CD4-positive, alpha-beta T cell (primary cell): Measurements from ENCODE around the gene TSSK6. TPM values are rescaled to one million over a fixed set of nuclear protein-coding genes. Genes with fewer than 3 reads are reported as not detected.

Source experiments
- ATAC-seq: fragments of 200-7000 bp; cut with Tn5 transposase; one replicate; pipeline ENCODE4 v1.10.0; 2022; ENCODE audit warnings: mild to moderate bottlenecking; ENCODE audit not compliant: poor library complexity
- CTCF ChIA-PET: fragments of 350-600 bp; sonication (Branson Sonifier 250); formaldehyde crosslinking; loops from one replicate; lab custom pipeline; 2021; ENCODE audit warnings: antibody characterized with exemption, inconsistent platforms; lab: Charles Lee
- POLR2A ChIA-PET: fragments of 350-600 bp; sonication (Branson Sonifier 250); formaldehyde crosslinking; loops from one replicate; lab custom pipeline; 2021; ENCODE audit warnings: antibody characterized with exemption, inconsistent platforms; lab: Charles Lee
- DNase-seq, 14 experiments: peaks; one replicate each; pipeline ENCODE4 v3.0.0-alpha.2; 2013 to 2020; ENCODE audit warnings: mixed read lengths in 2 of 14
- H3K27ac ChIP-seq, 2 donors: one replicate each; pipeline versions ENCODE4 v1.5.1 to v1.7.0; 2013; ENCODE audit warnings: low read length in 2 of 2, low read depth in 1 of 2, mild to moderate bottlenecking in 1 of 2
- H3K27me3 ChIP-seq, 2 experiments: 1 replicate in 1 of 2; 2 replicates in 1 of 2; pipeline versions ENCODE4 v1.6.1 to v1.7.0; 2013; ENCODE audit warnings: low read length in 2 of 2, control low read depth in 1 of 2, mild to moderate bottlenecking in 1 of 2, moderate library complexity in 1 of 2; ENCODE audit not compliant: insufficient read depth in 2 of 2, control insufficient read depth in 1 of 2
- H3K36me3 ChIP-seq: one replicate; pipeline ENCODE4 v1.6.1; 2013; ENCODE audit warnings: low read length, control low read depth; ENCODE audit not compliant: insufficient read depth
- H3K4me1 ChIP-seq: one replicate; pipeline ENCODE4 v1.6.1; 2013; ENCODE audit warnings: low read length, control low read depth; ENCODE audit not compliant: insufficient read depth
- H3K4me3 ChIP-seq: one replicate; pipeline ENCODE4 v1.5.1; 2013; ENCODE audit warnings: mild to moderate bottlenecking, low read length, moderate library complexity
- H3K9me3 ChIP-seq, 2 experiments: 1 replicate in 1 of 2; 2 replicates in 1 of 2; pipeline versions ENCODE4 v1.6.1 to v1.7.0; 2013; ENCODE audit warnings: low read length in 2 of 2, mild to moderate bottlenecking in 2 of 2, control low read depth in 1 of 2, moderate library complexity in 1 of 2; ENCODE audit not compliant: control insufficient read depth in 1 of 2, insufficient read depth in 1 of 2
- H3K27ac Mint-ChIP-seq: one replicate; pipeline ENCODE4 v1.8.0; 2020; ENCODE audit warnings: mixed read lengths
- H3K27me3 Mint-ChIP-seq: one replicate; pipeline ENCODE4 v1.8.0; 2021; ENCODE audit warnings: mixed read lengths
- H3K36me3 Mint-ChIP-seq: one replicate; pipeline ENCODE4 v1.8.0; 2021; ENCODE audit warnings: low read depth, mixed read lengths
- H3K4me1 Mint-ChIP-seq: one replicate; pipeline ENCODE4 v1.8.0; 2021; ENCODE audit warnings: low read depth, mixed read lengths
- H3K4me3 Mint-ChIP-seq: one replicate; pipeline ENCODE4 v1.8.0; 2020; ENCODE audit warnings: mild to moderate bottlenecking, mixed read lengths
- H3K9me3 Mint-ChIP-seq: one replicate; pipeline ENCODE4 v1.8.0; 2020; ENCODE audit warnings: mixed read lengths
- CTCF ChIP-seq: fragments of 200-600 bp; IDR thresholded peaks from one replicate; pipeline ENCODE4 v1.8.0; 2022; ENCODE audit warnings: antibody characterized with exemption, mild to moderate bottlenecking
- intact Hi-C, 2 experiments: fragments of 100-400 bp; cut with DNase I in 1 of 2; cut with micrococcal nuclease in 1 of 2; formaldehyde crosslinking; loops; one replicate each; pipeline versions ENCODE4 v1.15.1 to v1.9.0; 2023 to 2025; cut with DNase I, micrococcal nuclease
- total RNA-seq, 174 experiments: library from RNA in 2 of 174; stranded (reverse) in 2 of 174; gene quantifications; one replicate each; pipeline ENCODE4 v1.2.3 and lab custom pipeline; 2021 to 2026

The TSSK6 gene
- total RNA-seq, 2 experiments from 2014 or later, result 3.4 to 5.5 TPM

DNA sequence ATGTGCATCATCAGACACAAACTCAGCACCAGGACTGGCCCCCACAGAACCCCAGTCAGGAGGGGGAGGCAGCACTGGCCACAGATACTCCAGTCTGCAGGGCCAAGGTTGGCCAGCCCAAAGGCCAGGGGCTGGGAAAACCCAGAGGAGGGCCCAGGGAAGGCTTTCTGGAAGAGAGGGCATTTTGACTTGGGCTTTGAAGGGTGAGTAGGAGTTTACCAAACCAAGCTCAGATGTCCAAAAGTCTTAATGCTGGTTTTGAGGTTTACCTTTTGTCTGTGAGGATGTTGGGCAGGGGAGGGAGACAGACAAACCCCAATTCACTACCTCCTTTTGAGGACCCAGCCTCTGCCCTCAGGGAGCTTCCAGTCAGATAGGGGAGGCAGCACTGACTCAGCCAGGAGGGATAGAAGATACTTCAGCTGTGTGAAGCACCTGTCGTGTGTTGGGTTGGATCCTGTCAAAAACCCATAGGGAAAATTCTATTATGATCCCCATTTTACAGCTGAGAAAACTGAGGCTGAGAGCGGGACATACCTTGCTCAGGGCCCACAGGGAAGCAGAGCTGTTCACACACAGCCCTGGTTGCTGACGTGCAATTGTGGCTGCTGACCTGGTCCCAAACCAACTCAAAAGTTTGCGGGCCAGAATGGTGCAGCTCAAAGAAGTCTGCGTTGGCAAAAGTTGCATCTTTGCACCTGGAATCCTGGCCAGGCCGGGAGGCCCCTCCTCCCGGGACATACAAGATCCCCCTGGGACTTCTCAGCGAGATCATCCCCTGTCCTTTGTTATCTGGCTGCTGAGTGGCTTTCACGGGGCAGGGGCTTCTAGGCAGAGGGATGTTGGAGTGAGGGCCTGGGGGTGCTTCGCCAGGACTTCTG, 35.9 kb upstream of the TSSK6 start:
- intact Hi-C loops, result no loop called here
- H3K27ac ChIP-seq, result no peak overlapping the region
- no peaks in the 10 kb centered on the region for H3K36me3 ChIP-seq
- Mint-ChIP-seq H3K27me3 (no peaks in the 10 kb centered on the region), H3K9me3 (no peaks in the 10 kb centered on the region), H3K36me3 (no peaks in the 10 kb centered on the region), H3K4me1 (peaks cover 4% of the 10 kb centered on the region), H3K27ac (no peak overlapping the region), H3K4me3 (no peak overlapping the region)
- no peaks in the 10 kb centered on the region for H3K27me3 ChIP-seq
- ATAC-seq (no peak), DNase-seq (no peak)
- peaks cover 8% of the 10 kb centered on the region for H3K4me1 ChIP-seq
- no peak overlapping the region for H3K4me3 ChIP-seq
- ChIA-PET POLR2A (interaction anchor here (0.7 to 1.2 kb wide), 2 partner anchors 55 to 118 kb away, joined by 3 to 4 read pairs; no protein-coding TSS in a partner anchor), CTCF (interaction anchor here (0.5 kb wide), 1 partner anchor 107 kb away, joined by 4 read pairs; no protein-coding TSS in a partner anchor)
- TF ChIP-seq CTCF, result no peak
- peaks cover 0 to 5% of the 10 kb centered on the region in 2 experiments for H3K9me3 ChIP-seq

DNA sequence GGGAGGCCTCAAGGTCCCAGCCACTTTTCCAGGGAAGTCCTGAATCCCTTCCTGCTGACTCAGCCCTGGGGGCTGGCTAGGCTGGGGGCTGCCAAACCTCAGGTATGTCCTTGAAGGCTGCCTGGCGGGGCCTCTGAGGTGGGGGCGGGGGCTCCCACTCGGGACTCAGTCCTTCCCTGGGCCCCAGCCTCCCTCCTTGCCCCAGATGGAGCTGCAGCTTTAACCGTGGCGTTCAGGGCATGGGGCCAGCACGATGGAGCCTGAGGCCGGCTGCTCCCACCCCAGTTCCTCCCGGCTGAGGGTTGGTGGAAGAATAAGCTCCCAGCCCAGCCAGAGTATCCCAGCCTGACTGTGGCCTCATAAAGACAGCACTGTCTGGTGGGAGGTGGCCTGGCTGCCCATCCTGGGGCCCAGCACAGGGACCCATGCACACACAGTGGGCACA, 35.2 kb upstream of the TSSK6 start:
- Histone ChIP-seq H3K4me1 (peaks cover 8% of the 10 kb centered on the region), H3K36me3 (no peaks in the 10 kb centered on the region), H3K4me3 (no peak overlapping the region), H3K27ac (no peak overlapping the region), H3K9me3 (peaks cover 0 to 5% of the 10 kb centered on the region in 2 experiments), H3K27me3 (no peaks in the 10 kb centered on the region)
- CTCF ChIA-PET, result no interaction called here
- intact Hi-C loops, result no loop called here
- ATAC-seq (no peak), DNase-seq (no peak)
- Mint-ChIP-seq H3K4me3 (no peak overlapping the region), H3K4me1 (peaks cover 4% of the 10 kb centered on the region), H3K36me3 (no peaks in the 10 kb centered on the region), H3K27me3 (no peaks in the 10 kb centered on the region), H3K27ac (no peak overlapping the region), H3K9me3 (no peaks in the 10 kb centered on the region)
- POLR2A ChIA-PET, result interaction anchor here (0.7 to 1.2 kb wide), 2 partner anchors 55 to 118 kb away, joined by 3 to 4 read pairs; no protein-coding TSS in a partner anchor
- no peak for TF ChIP-seq CTCF

DNA sequence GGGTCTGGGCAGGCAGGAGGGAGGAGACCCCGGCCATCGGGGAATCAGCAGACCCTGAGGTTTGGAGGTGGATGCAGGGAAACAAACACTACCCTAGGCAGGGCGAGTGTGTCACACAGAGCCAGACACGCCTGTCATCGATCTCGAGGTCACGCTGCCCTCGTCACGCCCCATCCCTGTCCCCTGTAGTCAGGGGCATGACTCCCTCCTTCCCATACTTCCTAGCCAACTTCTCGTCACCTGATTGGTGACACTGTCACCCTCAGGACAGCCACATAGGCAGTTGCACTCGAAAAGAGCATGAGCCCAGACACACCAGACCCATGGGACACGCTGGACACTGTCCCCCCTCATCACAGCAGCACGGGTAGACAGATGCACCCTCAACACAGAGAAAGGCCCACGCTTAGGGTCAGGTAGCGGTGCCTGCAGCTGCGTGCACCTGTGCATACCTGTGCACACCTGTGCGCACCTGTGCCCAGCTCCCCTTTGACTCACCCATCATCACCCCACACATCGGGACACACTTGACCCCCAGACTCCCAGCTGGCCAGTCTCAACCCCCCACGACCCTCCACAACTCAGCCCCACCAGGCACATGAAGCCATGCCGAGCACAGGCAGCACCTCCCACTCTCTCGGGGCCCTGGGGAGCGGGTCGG, 34.6 kb upstream of the TSSK6 start:
- no peaks in the 10 kb centered on the region for H3K36me3 ChIP-seq
- H3K4me3 ChIP-seq, result no peak overlapping the region
- no peak overlapping the region for H3K4me3 Mint-ChIP-seq
- TF ChIP-seq CTCF, result no peak
- ChIA-PET POLR2A (no interaction called here), CTCF (no interaction called here)
- H3K9me3 Mint-ChIP-seq, result no peaks in the 10 kb centered on the region
- peaks cover 8% of the 10 kb centered on the region for H3K4me1 ChIP-seq
- H3K27me3 Mint-ChIP-seq, result no peaks in the 10 kb centered on the region
- ATAC-seq (no peak), DNase-seq (no peak)
- no peak overlapping the region for H3K27ac Mint-ChIP-seq
- intact Hi-C loops, result no loop called here
- no peaks in the 10 kb centered on the region for H3K27me3 ChIP-seq
- H3K9me3 ChIP-seq, result peaks cover 0 to 5% of the 10 kb centered on the region in 2 experiments
- H3K36me3 Mint-ChIP-seq, result no peaks in the 10 kb centered on the region
- H3K4me1 Mint-ChIP-seq, result peaks cover 4% of the 10 kb centered on the region
- no peak overlapping the region for H3K27ac ChIP-seq
